Heart left ventricle (tissue), 13 donors: ENCODE measurements around the gene TNS4.

Source experiments
- CTCF ChIP-seq, 12 donors: fragments of 200-600 bp; sonication (generic) in 4 of 12; IDR thresholded peaks; one replicate each; pipeline versions ENCODE4 v1.5.0 to v1.8.0; 2018 to 2022; ENCODE audit warnings: antibody characterized with exemption in 12 of 12, mild to moderate bottlenecking in 5 of 12
- POLR2A ChIP-seq, 2 donors: fragments of 450-650 bp; IDR thresholded peaks; one replicate each; pipeline ENCODE4 v1.6.1; 2017; ENCODE audit warnings: antibody characterized with exemption in 2 of 2, mild to moderate bottlenecking in 2 of 2, moderate library complexity in 2 of 2
- donor health status: ischemic (EF 13 %, LVEDD 7.1; RV severe dilation, severe dysfunction).
- donor health status: DM: no; HTN: yes; CAD: no.
- donor health status: DM: no; HTN: no; CAD: no.
- donor health status: ischemic (EF 25% LVEDD 6.9; RV normal size, moderate dysfunction).
- donor health status: ischemic (EF 25% LVEDD 5.7; RV mildly dilated, moderate dysfunction).
- donor health status: ischemic (EF 35%, LVEDD 5.7; RV mildly dilated, moderate dysfunction).
- donor health status: nonischemic (EF 11% LVEDD 7.7; RV severe dilation, severe dysfunction).
- donor health status: DM: yes; HTN: yes; CAD: no.
- donor health status: PGD.
- donor health status: ischemic (EF 29% LVEDD 5.4; RV normal size, mild dysfunction).
- donor health status: nonischemic (EF 23%, LVEDD 6.1; RV moderate dilation, normal function).

- no peak for TF ChIP-seq CTCF (IDR thresholded peaks at IDR 0.05)
- TF ChIP-seq POLR2A (IDR thresholded peaks at IDR 0.05), result no peak
These were observed 1.3 kb upstream of the TNS4 start for GRCh38 chr17:40502716-40503115.
